Osteoblast (primary cell): Measurements from ENCODE around the gene UBD. TPM values are rescaled to one million over a fixed set of nuclear protein-coding genes. Genes with fewer than 3 reads are reported as not detected.

ENCODE experiments used
- DNase-seq: peaks from one replicate; pipeline ENCODE4 v3.0.0; 2011; ENCODE audit warnings: low spot score, mixed read lengths; ENCODE audit not compliant: insufficient read length; ENCODE audit errors: missing footprints
- H2AFZ ChIP-seq: 2 replicates; pipeline ENCODE4 v1.6.0; 2011; ENCODE audit warnings: mild to moderate bottlenecking, low read length
- H3K27ac ChIP-seq: 2 replicates; pipeline ENCODE4 v1.5.1; 2011; ENCODE audit warnings: mild to moderate bottlenecking, low read depth, low read length, moderate library complexity
- H3K27me3 ChIP-seq: 2 replicates; pipeline ENCODE4 v1.6.0; 2012; ENCODE audit warnings: mild to moderate bottlenecking, control low read depth, inconsistent platforms, low read length, moderate library complexity; ENCODE audit not compliant: insufficient read depth
- H3K36me3 ChIP-seq: 2 replicates; pipeline ENCODE4 v1.5.1; 2011; ENCODE audit warnings: mild to moderate bottlenecking, low read length, control low read depth, moderate library complexity; ENCODE audit not compliant: insufficient read depth
- H3K4me1 ChIP-seq: 2 replicates; pipeline ENCODE4 v1.5.1; 2011; ENCODE audit warnings: mild to moderate bottlenecking, low read length, control low read depth, moderate library complexity; ENCODE audit not compliant: insufficient read depth
- H3K4me2 ChIP-seq: 2 replicates; pipeline ENCODE4 v1.6.0; 2011; ENCODE audit warnings: mild to moderate bottlenecking, low read length; ENCODE audit not compliant: insufficient read depth
- H3K4me3 ChIP-seq: fragments of 200-600 bp; sonication (generic); 3 replicates; pipeline ENCODE4 v1.5.1; 2012; ENCODE audit warnings: mild to moderate bottlenecking, low read length, inconsistent platforms; ENCODE audit not compliant: insufficient read depth
- H3K79me2 ChIP-seq: 2 replicates; pipeline ENCODE4 v1.6.0; 2012; ENCODE audit warnings: mild to moderate bottlenecking, low read length, control low read depth, inconsistent platforms; ENCODE audit not compliant: insufficient read depth
- H3K9me3 ChIP-seq: 2 replicates; pipeline ENCODE4 v1.5.1; 2011; ENCODE audit warnings: low read depth, low read length, control low read depth
- H4K20me1 ChIP-seq: 2 replicates; pipeline ENCODE4 v1.6.0; 2012; ENCODE audit warnings: mild to moderate bottlenecking, low read length, control low read depth; ENCODE audit not compliant: insufficient read depth
- CTCF ChIP-seq: IDR thresholded peaks from 2 replicates; pipeline ENCODE4 v1.5.1; 2011; ENCODE audit warnings: mild to moderate bottlenecking, low read depth, low read length, moderate library complexity; ENCODE audit errors: extremely low read depth
- total RNA-seq: library from RNA; depleted of rRNA; stranded (reverse); fragments of >200 nt; gene quantifications from 2 replicates; pipeline ENCODE4 v1.2.3, GENCODE V29; 2012

Gene UBD
- total RNA-seq, 1 donor, result not detected

GRCh38 chr6:29567541-29567940, 8.0 kb upstream of the UBD start:
- TF ChIP-seq CTCF, result no peak
- no peaks in the 10 kb centered on the region for H3K9me3 ChIP-seq
- H3K4me2 ChIP-seq, result no peak overlapping the region
- DNase-seq, result no peak
- no peaks in the 10 kb centered on the region for H4K20me1 ChIP-seq
- H3K4me3 ChIP-seq, result no peak overlapping the region
- no peak overlapping the region for H2AFZ ChIP-seq
- no peaks in the 10 kb centered on the region for H3K79me2 ChIP-seq
- H3K4me1 ChIP-seq, result no peaks in the 10 kb centered on the region
- H3K36me3 ChIP-seq, result no peaks in the 10 kb centered on the region
- H3K27me3 ChIP-seq, result no peaks in the 10 kb centered on the region
- H3K27ac ChIP-seq, result no peak overlapping the region

DNA sequence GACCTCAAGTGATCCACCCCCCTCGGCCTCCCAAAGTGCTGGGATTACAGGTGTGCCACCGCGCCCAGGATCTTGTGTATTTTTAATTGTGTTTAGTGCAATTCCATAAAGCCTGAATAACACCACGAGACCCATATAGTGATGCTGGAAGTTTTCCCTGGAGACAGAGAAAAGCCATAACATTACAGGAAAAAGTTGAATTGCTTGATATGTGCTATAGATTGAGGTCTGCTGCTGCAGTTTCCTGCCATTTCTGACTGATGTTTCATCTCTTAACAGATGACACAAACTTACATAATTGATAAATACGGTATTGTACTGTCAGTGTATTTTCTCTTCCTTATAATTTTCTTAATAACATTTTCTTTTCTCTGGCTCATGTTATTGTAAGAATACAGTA, 7.3 kb upstream of the UBD start:
- H2AFZ ChIP-seq, result no peak overlapping the region
- no peaks in the 10 kb centered on the region for H3K79me2 ChIP-seq
- H3K27ac ChIP-seq, result no peak overlapping the region
- H3K4me1 ChIP-seq, result no peaks in the 10 kb centered on the region
- H4K20me1 ChIP-seq, result no peaks in the 10 kb centered on the region
- H3K4me3 ChIP-seq, result no peak overlapping the region
- H3K4me2 ChIP-seq, result no peak overlapping the region
- no peaks in the 10 kb centered on the region for H3K36me3 ChIP-seq
- no peak for DNase-seq
- no peaks in the 10 kb centered on the region for H3K9me3 ChIP-seq
- no peaks in the 10 kb centered on the region for H3K27me3 ChIP-seq
- TF ChIP-seq CTCF, result no peak

DNA sequence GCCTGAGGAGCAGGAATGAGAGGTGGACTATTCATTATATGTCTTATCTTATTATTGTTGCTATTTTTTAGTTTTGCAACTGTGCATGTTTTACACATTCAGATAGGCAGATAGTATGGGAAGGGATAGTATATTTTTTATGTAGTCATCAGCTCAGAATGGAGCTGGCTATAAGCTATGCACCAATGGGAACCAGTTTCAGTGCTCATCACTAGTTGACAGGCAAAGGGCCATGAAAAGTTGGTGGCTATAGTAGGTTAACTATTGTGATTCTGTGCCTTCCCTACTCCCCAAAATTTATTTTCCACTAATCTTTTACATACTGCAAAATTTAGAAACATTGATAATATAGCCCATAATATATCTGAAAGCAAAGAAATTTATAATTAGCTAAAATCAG, 5.3 kb upstream of the UBD start:
- Histone ChIP-seq H2AFZ (no peak overlapping the region), H4K20me1 (no peaks in the 10 kb centered on the region), H3K27me3 (no peaks in the 10 kb centered on the region), H3K36me3 (no peaks in the 10 kb centered on the region), H3K4me1 (no peaks in the 10 kb centered on the region), H3K79me2 (no peaks in the 10 kb centered on the region), H3K4me3 (no peak overlapping the region), H3K27ac (no peak overlapping the region), H3K4me2 (no peak overlapping the region), H3K9me3 (no peaks in the 10 kb centered on the region)
- no peak for TF ChIP-seq CTCF
- DNase-seq, result no peak

DNA sequence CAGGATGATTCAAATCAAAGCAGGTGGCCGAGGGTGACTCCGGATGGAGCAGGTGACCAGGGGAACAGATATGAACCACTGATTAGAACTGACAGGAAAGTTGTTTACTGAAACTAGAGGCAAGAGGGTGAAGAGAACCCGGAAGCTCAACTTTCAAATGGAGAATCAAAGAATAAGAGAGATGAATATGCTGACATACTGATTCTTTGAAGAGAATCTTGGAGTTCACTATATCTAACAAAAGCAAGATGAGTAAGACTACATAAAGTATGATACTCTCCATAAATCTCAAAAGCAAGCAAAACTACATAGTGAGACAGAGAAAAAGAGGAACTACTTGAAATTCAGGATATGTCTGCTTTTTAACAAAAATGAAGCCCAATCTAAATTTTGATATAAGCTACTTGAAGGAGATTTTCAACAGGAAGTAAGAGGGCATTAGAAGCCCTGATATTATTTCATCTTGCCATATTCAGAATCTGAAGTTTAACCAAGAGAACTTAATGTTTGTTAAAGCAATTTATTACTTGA, 4.0 kb upstream of the UBD start:
- Histone ChIP-seq H3K4me2 (no peak overlapping the region), H3K9me3 (no peaks in the 10 kb centered on the region), H4K20me1 (no peaks in the 10 kb centered on the region), H3K27ac (no peak overlapping the region), H2AFZ (no peak overlapping the region), H3K79me2 (no peaks in the 10 kb centered on the region), H3K4me3 (no peak overlapping the region), H3K36me3 (no peaks in the 10 kb centered on the region), H3K27me3 (no peaks in the 10 kb centered on the region), H3K4me1 (no peaks in the 10 kb centered on the region)
- DNase-seq, result no peak
- TF ChIP-seq CTCF, result no peak
